Measurements from ENCODE around the gene C8G.

The C8G gene

DNA sequence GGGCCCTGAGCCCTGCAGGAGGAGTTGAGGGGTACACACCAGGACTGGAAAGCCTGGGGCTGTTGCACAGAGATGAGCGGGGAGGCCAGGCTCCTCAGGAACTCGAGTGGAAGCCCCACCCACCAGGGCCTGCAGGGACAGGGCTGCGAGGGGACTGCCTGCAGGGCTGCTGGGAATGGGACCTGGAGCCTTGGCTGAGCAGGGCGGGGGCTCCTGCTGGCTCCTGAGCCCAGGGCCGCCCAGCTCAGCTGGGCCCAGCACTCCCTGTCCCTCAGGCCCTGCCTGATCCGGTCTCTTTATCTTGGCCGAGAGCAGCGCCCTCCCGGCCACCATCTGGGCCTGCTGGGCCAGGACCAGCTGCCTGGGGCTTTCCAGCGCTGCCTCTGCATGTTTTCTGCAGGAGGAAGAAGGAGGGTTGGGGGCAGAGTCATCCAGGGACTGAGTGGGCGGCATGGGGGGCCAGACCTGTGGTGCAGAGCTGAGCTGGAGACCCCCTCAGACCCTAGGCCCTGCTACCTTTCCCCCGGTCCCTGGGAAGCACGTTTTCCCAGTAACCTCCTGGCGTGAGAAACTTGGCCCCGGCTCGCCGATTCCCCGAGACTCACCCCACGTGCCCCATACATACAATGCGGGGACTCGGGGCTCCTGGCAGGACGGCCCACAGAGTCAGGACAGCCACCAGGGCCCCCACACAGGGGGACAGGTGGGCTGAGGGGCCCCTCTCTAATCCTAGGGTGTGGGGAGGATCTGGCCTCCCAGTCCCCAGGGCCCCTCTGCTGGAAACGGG is 16.4 kb downstream of the C8G start:
- H3K27ac ChIP-seq = no peak overlapping the region
- TF ChIP-seq, protein P1, sequence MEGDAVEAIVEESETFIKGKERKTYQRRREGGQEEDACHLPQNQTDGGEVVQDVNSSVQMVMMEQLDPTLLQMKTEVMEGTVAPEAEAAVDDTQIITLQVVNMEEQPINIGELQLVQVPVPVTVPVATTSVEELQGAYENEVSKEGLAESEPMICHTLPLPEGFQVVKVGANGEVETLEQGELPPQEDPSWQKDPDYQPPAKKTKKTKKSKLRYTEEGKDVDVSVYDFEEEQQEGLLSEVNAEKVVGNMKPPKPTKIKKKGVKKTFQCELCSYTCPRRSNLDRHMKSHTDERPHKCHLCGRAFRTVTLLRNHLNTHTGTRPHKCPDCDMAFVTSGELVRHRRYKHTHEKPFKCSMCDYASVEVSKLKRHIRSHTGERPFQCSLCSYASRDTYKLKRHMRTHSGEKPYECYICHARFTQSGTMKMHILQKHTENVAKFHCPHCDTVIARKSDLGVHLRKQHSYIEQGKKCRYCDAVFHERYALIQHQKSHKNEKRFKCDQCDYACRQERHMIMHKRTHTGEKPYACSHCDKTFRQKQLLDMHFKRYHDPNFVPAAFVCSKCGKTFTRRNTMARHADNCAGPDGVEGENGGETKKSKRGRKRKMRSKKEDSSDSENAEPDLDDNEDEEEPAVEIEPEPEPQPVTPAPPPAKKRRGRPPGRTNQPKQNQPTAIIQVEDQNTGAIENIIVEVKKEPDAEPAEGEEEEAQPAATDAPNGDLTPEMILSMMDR (IDR thresholded peaks at IDR 0.05) = no peak
- no peak for TF ChIP-seq ZFX (IDR thresholded peaks at IDR 0.05; ENCODE audit: borderline replicate concordance)

DNA sequence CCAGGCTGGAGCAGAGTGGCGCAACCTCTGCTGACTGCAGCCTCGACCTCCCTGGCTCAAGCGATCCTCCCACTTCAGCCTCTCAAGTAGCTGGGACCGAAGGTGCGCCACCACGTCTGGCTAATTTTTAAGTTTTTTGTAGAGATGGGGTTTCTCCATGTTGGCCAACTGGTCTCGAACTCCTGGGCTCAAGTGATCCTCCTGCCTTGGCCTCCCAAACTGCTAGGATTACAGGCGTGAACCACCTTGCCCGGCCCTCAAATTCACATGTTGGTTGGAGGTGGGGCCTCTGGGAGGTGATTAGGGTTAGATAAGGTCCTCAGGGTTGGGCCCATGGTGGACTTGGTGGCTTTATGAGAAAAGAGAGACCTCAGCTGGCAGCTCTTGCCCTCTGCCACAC is 17.1 kb downstream of the C8G start:
- no peak overlapping the region for H3K27ac ChIP-seq
- TF ChIP-seq, protein P1 (IDR thresholded peaks at IDR 0.05) = no peak
- no peak for TF ChIP-seq ZFX (IDR thresholded peaks at IDR 0.05; ENCODE audit: borderline replicate concordance)

DNA sequence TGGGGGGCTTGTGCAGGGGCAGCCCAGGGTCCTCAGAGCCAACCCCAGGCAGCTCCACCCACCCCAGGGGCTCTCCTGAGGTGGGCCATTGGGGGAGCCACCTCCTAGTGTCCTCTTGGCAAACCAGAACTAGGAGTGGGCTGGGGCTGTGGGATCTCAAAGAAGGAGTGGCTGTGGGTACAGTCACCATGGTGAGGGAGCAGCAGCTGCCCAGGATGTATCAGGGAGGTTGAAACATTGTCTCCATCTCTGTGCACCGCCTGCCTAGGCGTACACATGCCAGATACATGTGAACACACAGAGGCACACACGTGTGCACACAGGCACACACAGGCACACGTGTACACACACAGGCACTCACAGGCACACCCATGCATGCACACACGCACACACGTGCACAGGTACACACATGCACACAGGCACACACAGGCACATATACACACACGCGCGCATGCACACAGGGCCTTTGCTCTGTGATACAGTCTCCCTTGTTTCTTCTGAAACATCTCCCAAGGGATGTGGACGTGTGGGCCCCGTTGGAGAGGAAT is 17.7 kb downstream of the C8G start:
- H3K27ac ChIP-seq = no peak overlapping the region
- TF ChIP-seq, protein P1 (IDR thresholded peaks at IDR 0.05) = no peak
- TF ChIP-seq ZFX (IDR thresholded peaks at IDR 0.05; ENCODE audit: borderline replicate concordance) = no peak

DNA sequence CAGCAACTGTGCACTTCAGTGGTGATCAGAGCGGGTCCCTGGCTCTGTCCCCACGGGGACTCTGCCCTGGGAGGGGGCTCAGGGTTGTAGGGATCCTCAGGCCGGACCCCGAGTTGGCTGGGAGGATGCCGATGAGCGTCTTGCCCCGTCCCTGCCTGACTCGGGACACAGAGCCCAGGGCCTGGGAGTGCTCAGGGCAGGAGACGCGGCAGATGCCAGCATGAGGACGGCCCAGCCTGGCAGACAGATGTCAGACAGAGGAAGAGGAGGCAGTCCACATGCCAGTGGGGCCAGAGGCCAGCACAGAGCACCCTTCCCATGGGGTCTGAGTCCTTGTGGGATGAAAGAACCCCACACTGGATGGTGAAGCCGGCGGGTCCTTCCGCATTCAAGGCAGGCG is 18.3 kb downstream of the C8G start:
- no peak overlapping the region for H3K27ac ChIP-seq
- TF ChIP-seq, protein P1 (IDR thresholded peaks at IDR 0.05) = no peak
- TF ChIP-seq ZFX (IDR thresholded peaks at IDR 0.05; ENCODE audit: borderline replicate concordance) = no peak

DNA sequence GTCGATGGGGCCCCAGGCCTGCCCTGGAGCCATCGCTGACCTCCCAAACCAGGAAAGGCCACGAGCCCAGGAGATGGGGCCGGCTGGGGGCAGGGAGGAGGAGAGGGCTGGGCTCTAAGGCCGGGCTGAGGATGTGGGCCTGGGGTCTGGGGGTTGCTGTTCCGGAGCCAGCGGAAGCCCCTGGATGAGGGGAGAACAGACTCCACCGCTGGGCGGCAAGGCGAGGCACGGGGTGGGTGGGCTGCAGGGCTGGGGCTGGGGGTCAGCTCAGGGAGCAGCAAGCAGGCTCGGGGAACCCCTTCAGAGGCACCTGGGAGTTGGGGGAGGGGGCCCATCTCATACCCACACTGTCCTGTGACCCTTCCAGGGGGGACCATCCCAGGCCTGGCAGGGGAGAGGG is 18.7 kb downstream of the C8G start:
- TF ChIP-seq, protein P1 (IDR thresholded peaks at IDR 0.05) = no peak
- no peak for TF ChIP-seq ZFX (IDR thresholded peaks at IDR 0.05; ENCODE audit: borderline replicate concordance)
- no peak overlapping the region for H3K27ac ChIP-seq

DNA sequence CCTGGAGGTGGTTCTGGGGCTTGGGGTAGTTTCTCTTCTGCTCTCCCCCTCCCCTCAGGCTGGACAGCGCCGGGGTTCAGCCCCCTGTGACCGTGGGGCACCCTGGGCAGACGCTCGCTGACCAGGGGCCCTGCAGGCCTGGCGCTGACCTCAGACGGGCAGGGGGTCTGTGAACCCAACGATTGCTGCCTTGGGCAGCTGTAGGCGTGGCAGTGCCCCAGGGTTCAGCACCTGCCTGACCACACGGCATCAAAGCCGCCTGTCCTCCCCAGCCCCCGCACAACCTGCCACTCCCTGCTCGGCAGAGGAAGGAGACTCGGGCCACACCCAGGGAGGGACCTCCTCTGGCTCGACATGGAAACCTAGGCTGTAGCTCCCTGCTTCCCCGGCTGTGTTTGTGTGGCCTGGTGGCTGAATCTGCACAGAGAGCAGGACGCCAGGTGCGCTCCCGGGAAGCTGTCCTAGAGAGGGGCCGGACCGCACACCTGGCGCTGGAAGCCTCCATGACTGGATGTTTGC is 19.2 kb downstream of the C8G start:
- 0 out of 2 replicates have a peak overlapping the region, but pooled peaks have one; percentile 20 for H3K27ac ChIP-seq

DNA sequence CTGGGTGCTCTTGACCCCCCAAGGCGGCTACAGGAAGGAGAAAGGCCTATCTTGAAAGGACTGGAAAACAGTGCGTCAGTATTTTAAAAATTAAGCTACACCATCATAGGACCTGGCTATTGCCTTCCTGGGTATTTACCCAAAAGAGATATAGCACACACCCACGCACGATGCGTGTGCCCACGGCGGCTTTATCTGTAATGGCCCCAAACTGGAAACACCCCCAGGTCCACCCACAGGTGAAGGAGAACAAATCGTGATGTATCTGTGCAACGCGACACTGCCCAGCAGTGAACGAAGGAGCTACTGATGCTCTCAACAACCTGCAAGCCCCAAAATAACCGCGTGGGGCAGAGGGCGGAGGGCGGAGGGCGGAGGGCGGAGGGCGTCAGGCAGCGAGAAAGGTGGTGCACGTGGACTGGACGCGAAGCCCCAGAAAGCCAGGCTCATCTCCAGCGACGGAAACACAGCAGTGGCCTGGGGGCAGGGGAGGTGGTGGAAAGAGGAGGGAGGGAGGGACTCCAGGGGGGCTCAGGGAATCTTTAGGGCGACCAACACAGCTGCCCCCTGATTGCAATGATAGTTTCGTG is 19.9 kb downstream of the C8G start:
- TF ChIP-seq, protein P1 (IDR thresholded peaks at IDR 0.05) = no peak
- no peak for TF ChIP-seq ZFX (IDR thresholded peaks at IDR 0.05; ENCODE audit: borderline replicate concordance)

More for the DNA sequence above, 19.2 kb downstream of the C8G start:
- no peak for TF ChIP-seq ZFX (IDR thresholded peaks at IDR 0.05; ENCODE audit: borderline replicate concordance)

More for the DNA sequence above, 19.9 kb downstream of the C8G start:
- H3K27ac ChIP-seq = 0 out of 2 replicates have a peak overlapping the region, but pooled peaks have one; percentile 20

All from 22Rv1 (cell line).